HCT116 (cell line): ENCODE results near the gene ADAM8. TPM values are rescaled to one million over a fixed set of nuclear protein-coding genes. Genes with fewer than 3 reads are reported as not detected.

Experiments used
- ATAC-seq: fragments of 200-7000 bp; cut with Tn5 transposase; 2 replicates; pipeline ENCODE4 v1.9.1; 2020; ENCODE audit warnings: mild to moderate bottlenecking, moderate library complexity
- BruUV-seq: library from RNA; stranded (reverse); fragments of 400-500 nt; replicated peaks from 2 replicates; lab custom pipeline; 2021; lab: Mats Ljungman, UMichigan
- CTCF ChIA-PET: fragments of 300-600 bp; sonication (Branson Sonifier 250); formaldehyde crosslinking; loops from one replicate; lab custom pipeline; 2021; ENCODE audit warnings: antibody characterized with exemption; lab: Charles Lee
- POLR2A ChIA-PET: fragments of 300-600, 350-600 bp; sonication (Branson Sonifier 250); formaldehyde crosslinking; loops from one replicate; lab custom pipeline; 2021; ENCODE audit warnings: antibody characterized with exemption; lab: Charles Lee
- RAD21 ChIA-PET, 2 experiments: fragments of 300-600 bp; sonication (Branson Sonifier 250); formaldehyde crosslinking; loops; one replicate each; lab custom pipeline; 2023; ENCODE audit warnings: low total read pairs in 2 of 2; ENCODE audit not compliant: uncharacterized antibody in 2 of 2, unreplicated experiment in 2 of 2, low non-redundant PET in 1 of 2; lab: Charles Lee
- DNase-seq: peaks from one replicate; pipeline ENCODE4 v3.0.0-alpha.2; 2010; ENCODE audit warnings: low read depth, low spot score
- H2AFZ ChIP-seq: fragments of 200-600 bp; shearing (Covaris generic), sonication (generic); 2 replicates; pipeline ENCODE4 v1.6.1; 2017; ENCODE audit warnings: low read depth, mixed run types, mixed read lengths, antibody characterized with exemption, low read length; ENCODE audit not compliant: poor library complexity, severe bottlenecking
- H3K27ac ChIP-seq: 2 replicates; pipeline ENCODE4 v1.5.1; 2012; ENCODE audit warnings: low read depth, low read length
- H3K27me3 ChIP-seq: fragments of 200-600 bp; sonication (generic); 2 replicates; pipeline ENCODE4 v1.6.1; 2016; ENCODE audit warnings: mixed run types, low read length, mixed read lengths; ENCODE audit not compliant: insufficient read depth
- H3K36me3 ChIP-seq, 2 experiments: fragments of 200-500 bp in 1 of 2; fragments of 200-600 bp in 1 of 2; sonication (Bioruptor generic) in 1 of 2; sonication (generic) in 1 of 2; 2 replicates each; pipeline versions ENCODE4 v1.5.1 to v1.6.1; 2014 to 2016; ENCODE audit warnings: low read length in 2 of 2, inconsistent platforms in 1 of 2, mixed read lengths in 1 of 2, mixed run types in 1 of 2; ENCODE audit not compliant: insufficient read depth in 2 of 2, control insufficient read depth in 1 of 2
- H3K4me1 ChIP-seq, 2 experiments: fragments of 200-600 bp in 1 of 2; sonication (generic) in 1 of 2; 2 replicates each; pipeline versions ENCODE4 v1.5.1 to v1.6.1; 2012 to 2017; ENCODE audit warnings: low read length in 2 of 2, inconsistent platforms in 1 of 2, mild to moderate bottlenecking in 1 of 2, mixed read lengths in 1 of 2, mixed run types in 1 of 2, moderate library complexity in 1 of 2; ENCODE audit not compliant: insufficient read depth in 2 of 2, control insufficient read depth in 1 of 2
- H3K4me2 ChIP-seq: fragments of 200-600 bp; sonication (generic); 2 replicates; pipeline ENCODE4 v1.6.1; 2017; ENCODE audit warnings: mixed run types, low read length, mixed read lengths
- H3K4me3 ChIP-seq, 2 experiments: fragments of 200-600 bp in 1 of 2; sonication (generic) in 1 of 2; replicated peaks in 1 of 2; 2 replicates each; pipeline ENCODE4 v1.5.1; 2011 to 2016; ENCODE audit warnings: low read length in 2 of 2, control low read depth in 1 of 2, low read depth in 1 of 2, mild to moderate bottlenecking in 1 of 2, mixed read lengths in 1 of 2, mixed run types in 1 of 2
- H3K79me2 ChIP-seq: fragments of 200-600 bp; sonication (generic); 2 replicates; pipeline ENCODE4 v1.6.1; 2017; ENCODE audit warnings: mild to moderate bottlenecking, mixed run types, low read length, moderate library complexity, mixed read lengths; ENCODE audit not compliant: insufficient read depth
- H3K9ac ChIP-seq: fragments of 200-600 bp; sonication (generic); 2 replicates; pipeline ENCODE4 v1.6.1; 2016; ENCODE audit warnings: low read length, mixed read lengths
- H3K9me2 ChIP-seq: fragments of 200-600 bp; sonication (generic), shearing (Covaris generic); 2 replicates; pipeline ENCODE4 v1.6.1; 2017; ENCODE audit warnings: mixed run types, mild to moderate bottlenecking, moderate library complexity; ENCODE audit not compliant: insufficient read depth
- H3K9me3 ChIP-seq, 2 experiments: fragments of 200-500 bp in 1 of 2; fragments of 200-600 bp in 1 of 2; sonication (Bioruptor generic) in 1 of 2; sonication (generic) in 1 of 2; 2 replicates each; pipeline ENCODE4 v1.6.1; 2014 to 2017; ENCODE audit warnings: low read length in 2 of 2, mixed read lengths in 2 of 2, inconsistent platforms in 1 of 2, low read depth in 1 of 2, mild to moderate bottlenecking in 1 of 2, mixed run types in 1 of 2, moderate library complexity in 1 of 2; ENCODE audit not compliant: control insufficient read depth in 1 of 2, insufficient read depth in 1 of 2
- H4K20me1 ChIP-seq: fragments of 200-600 bp; sonication (generic), shearing (Covaris generic); 2 replicates; pipeline ENCODE4 v1.6.1; 2017; ENCODE audit warnings: mixed run types, mild to moderate bottlenecking, moderate library complexity; ENCODE audit not compliant: insufficient read depth
- CEBPB ChIP-seq: IDR thresholded peaks from 2 replicates; pipeline ENCODE4 v1.6.1; 2012; ENCODE audit warnings: low read depth
- EGR1 ChIP-seq: IDR thresholded peaks from 2 replicates; pipeline ENCODE4 v1.6.1; 2012; ENCODE audit warnings: low read depth
- EZH2phosphoT487 ChIP-seq: fragments of 200-600 bp; IDR thresholded peaks from 2 replicates; pipeline ENCODE4 v1.6.1; 2018; ENCODE audit warnings: antibody characterized with exemption, borderline replicate concordance
- JUND ChIP-seq: IDR thresholded peaks from 2 replicates; pipeline ENCODE4 v1.6.1; 2012
- SP1 ChIP-seq: IDR thresholded peaks from 2 replicates; pipeline ENCODE4 v1.6.1; 2012; ENCODE audit warnings: low read depth
- intact Hi-C: fragments of 100-400 bp; cut with micrococcal nuclease; formaldehyde crosslinking; loops from 2 replicates; pipeline ENCODE4 v1.10.0; 2022
- total RNA-seq: library from RNA; stranded (reverse); gene quantifications from one replicate; pipeline ENCODE4 v1.2.1, GENCODE V29; 2021; ENCODE audit not compliant: unreplicated experiment
- TF ChIP-seq, protein P1 (sequence below): IDR thresholded peaks from 2 replicates; pipeline ENCODE4 v1.6.1; 2011; ENCODE audit warnings: mild to moderate bottlenecking, low read length, moderate library complexity; ENCODE audit not compliant: insufficient replicate concordance; ENCODE audit errors: extremely low read depth
- TF ChIP-seq, protein P2 (sequence below): IDR thresholded peaks from 2 replicates; pipeline ENCODE4 v1.6.1; 2012

The ADAM8 gene
- total RNA-seq, 1 experiment from 2014 or later, result 4.1 TPM

DNA sequence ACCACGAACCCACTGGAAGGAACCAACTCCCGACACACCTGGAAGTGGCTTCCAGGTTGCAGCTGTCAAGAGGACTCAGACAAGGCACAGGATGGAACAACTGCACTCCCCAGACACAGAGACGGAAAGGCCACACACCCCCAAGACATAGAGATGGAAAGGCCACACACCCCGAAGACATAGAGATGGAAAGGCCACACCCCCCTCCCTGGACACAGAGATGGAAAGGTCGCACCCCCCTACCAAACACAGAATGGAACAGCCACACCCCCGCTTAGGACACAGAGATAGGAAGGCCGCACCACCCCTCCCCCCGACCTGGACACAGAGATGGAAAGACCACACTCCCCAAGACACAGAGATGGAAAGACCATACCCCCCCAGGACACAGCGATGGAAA is 39.6 kb upstream of the ADAM8 start:
- Histone ChIP-seq H3K27ac (no peak overlapping the region), H2AFZ (no peak overlapping the region), H3K36me3 (0 out of 4 replicates have a peak, but pooled peaks cover 0 to 3% of the 10 kb centered on the region in 2 experiments), H3K9ac (no peak overlapping the region), H3K79me2 (no peaks in the 10 kb centered on the region), H3K4me1 (no peaks in the 10 kb centered on the region; a peak in 1 of 4 replicates), H3K27me3 (no peaks in the 10 kb centered on the region), H3K4me3 (no peak overlapping the region), H3K9me3 (no peaks in the 10 kb centered on the region), H3K4me2 (no peak overlapping the region), H3K9me2 (no peaks in the 10 kb centered on the region), H4K20me1 (no peaks in the 10 kb centered on the region)
- ATAC-seq, result no peak
- ChIA-PET POLR2A (interaction anchor here (1.5 kb wide), 1 partner anchor 8 kb away, joined by 4 read pairs; no protein-coding TSS in a partner anchor), CTCF (interaction anchor here (1.1 kb wide), 1 partner anchor 13 kb away, joined by 6 read pairs; no protein-coding TSS in a partner anchor), RAD21 (no interaction called here)
- BruUV-seq, result no TSS peak
- no peak for DNase-seq
- TF ChIP-seq, protein P1, sequence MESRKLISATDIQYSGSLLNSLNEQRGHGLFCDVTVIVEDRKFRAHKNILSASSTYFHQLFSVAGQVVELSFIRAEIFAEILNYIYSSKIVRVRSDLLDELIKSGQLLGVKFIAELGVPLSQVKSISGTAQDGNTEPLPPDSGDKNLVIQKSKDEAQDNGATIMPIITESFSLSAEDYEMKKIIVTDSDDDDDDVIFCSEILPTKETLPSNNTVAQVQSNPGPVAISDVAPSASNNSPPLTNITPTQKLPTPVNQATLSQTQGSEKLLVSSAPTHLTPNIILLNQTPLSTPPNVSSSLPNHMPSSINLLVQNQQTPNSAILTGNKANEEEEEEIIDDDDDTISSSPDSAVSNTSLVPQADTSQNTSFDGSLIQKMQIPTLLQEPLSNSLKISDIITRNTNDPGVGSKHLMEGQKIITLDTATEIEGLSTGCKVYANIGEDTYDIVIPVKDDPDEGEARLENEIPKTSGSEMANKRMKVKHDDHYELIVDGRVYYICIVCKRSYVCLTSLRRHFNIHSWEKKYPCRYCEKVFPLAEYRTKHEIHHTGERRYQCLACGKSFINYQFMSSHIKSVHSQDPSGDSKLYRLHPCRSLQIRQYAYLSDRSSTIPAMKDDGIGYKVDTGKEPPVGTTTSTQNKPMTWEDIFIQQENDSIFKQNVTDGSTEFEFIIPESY, result no peak
- TF ChIP-seq EGR1 (no peak), CEBPB (no peak), SP1 (no peak)
- intact Hi-C loops, result no loop called here

DNA sequence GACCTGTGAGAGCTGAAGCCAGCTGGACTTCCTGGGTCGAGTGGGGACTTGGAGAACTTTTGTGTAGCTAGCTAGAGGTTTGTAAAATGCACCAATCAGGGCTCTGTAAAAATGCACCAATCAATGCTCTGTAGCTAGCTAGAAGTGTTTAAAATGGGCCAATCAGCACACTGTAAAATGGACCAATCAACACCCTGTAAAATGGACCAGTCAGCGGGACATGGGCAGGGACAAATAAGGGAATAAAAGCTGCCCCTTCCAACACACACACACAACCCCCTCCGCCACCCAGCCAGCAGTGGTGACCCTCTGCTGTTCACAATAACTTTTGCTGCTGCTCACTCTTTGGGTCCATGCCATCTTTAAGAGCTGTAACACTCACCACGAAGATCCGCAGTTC is 39.2 kb upstream of the ADAM8 start:
- H2AFZ ChIP-seq, result no peak overlapping the region
- ChIA-PET RAD21 (no interaction called here), POLR2A (interaction anchor here (1.5 kb wide), 1 partner anchor 8 kb away, joined by 4 read pairs; no protein-coding TSS in a partner anchor), CTCF (interaction anchor here (1.1 kb wide), 1 partner anchor 14 kb away, joined by 6 read pairs; no protein-coding TSS in a partner anchor)
- H3K27ac ChIP-seq, result no peak overlapping the region
- H4K20me1 ChIP-seq, result no peaks in the 10 kb centered on the region
- H3K4me1 ChIP-seq, result no peaks in the 10 kb centered on the region; a peak in 1 of 4 replicates
- H3K9me3 ChIP-seq, result no peaks in the 10 kb centered on the region
- H3K79me2 ChIP-seq, result no peaks in the 10 kb centered on the region
- no peak overlapping the region for H3K9ac ChIP-seq
- H3K4me3 ChIP-seq, result no peak overlapping the region
- no peaks in the 10 kb centered on the region for H3K27me3 ChIP-seq
- TF ChIP-seq JUND (no peak), EZH2phosphoT487 (no peak)
- TF ChIP-seq, protein P2, sequence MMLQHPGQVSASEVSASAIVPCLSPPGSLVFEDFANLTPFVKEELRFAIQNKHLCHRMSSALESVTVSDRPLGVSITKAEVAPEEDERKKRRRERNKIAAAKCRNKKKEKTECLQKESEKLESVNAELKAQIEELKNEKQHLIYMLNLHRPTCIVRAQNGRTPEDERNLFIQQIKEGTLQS, result no peak
- no peaks in the 10 kb centered on the region for H3K9me2 ChIP-seq
- intact Hi-C loops, result no loop called here
- DNase-seq (no peak), ATAC-seq (peak; percentile 24; the same call in 1 of the 2 replicates)
- BruUV-seq, result no TSS peak
- H3K36me3 ChIP-seq, result peaks cover 0 to 3% of the 10 kb centered on the region in 2 experiments; a peak in 1 of 4 replicates
- H3K4me2 ChIP-seq, result no peak overlapping the region
